GM18868 (cell line): ENCODE data around the gene TBC1D8.

ENCODE experiments used
- ATAC-seq: cut with Tn5 transposase; IDR thresholded peaks from one replicate; pipeline ENCODE4 v1.9.1; 2021; ENCODE audit warnings: mild to moderate bottlenecking, moderate library complexity; ENCODE audit not compliant: unreplicated experiment

Gene TBC1D8

DNA sequence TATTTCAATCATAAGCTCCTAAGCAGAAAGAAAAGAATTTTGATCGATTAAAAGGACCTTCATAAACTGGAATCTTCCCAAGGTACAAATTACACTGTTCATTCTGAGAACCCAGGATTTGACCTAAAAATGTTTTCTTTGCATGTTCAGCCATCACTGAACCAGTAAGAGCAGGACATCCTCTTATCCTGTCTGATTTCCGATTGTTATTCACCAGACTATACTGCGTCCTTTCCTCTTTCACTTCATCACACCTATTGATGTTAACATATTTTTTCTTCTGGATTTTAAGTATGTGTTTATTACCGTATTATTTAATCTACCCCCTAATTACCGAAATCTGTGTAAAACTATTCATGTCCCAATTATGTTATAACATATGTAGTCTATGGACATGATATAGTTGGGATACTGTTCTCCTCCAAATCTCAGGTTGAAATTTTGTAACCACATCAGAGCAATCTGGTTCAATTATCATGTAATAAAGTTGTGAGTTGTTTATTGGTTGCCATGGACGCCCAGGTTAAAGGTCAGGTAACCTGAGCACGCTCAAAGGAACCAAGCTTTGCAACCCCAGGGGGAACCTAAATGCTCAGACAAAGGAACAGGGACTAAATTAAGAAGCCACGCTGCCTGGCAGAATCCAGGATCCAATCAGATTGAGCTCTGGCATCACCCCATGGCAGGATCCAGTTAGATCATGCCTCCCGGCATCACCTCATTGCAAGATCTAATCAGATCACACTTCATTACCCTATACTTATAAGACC lies 11.6 kb upstream of the TBC1D8 start:
- no peak for ATAC-seq

- no peak for ATAC-seq
Measured at GRCh38 chr2:101161658-101162057, 10.5 kb upstream of the TBC1D8 start.

- ATAC-seq, result no peak
Measured at GRCh38 chr2:101160454-101160853, 9.3 kb upstream of the TBC1D8 start.

- no peak for ATAC-seq
Measured at GRCh38 chr2:101159526-101159925, 8.3 kb upstream of the TBC1D8 start.

- ATAC-seq, result no peak
Measured at GRCh38 chr2:101157272-101157671, 6.1 kb upstream of the TBC1D8 start.

DNA sequence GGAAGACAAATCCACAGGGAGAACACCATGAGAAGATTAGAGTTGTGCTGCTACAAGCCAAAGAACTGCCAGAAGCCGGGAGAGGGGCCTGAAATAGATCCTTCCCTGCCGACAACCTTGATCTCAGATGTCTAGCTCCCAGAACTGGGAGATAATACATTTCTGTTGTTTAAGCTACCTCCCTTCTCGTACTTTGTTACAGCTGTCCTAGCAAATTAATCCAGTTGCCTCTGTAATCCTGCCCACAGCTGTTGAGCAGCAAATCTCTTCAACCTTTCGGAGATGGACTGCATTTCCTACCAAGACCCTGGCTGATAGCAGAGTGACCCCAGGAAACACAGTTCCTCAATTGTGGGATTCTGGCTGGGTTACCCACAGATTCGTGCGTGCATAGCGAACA lies 2.6 kb upstream of the TBC1D8 start:
- ATAC-seq, result no peak

DNA sequence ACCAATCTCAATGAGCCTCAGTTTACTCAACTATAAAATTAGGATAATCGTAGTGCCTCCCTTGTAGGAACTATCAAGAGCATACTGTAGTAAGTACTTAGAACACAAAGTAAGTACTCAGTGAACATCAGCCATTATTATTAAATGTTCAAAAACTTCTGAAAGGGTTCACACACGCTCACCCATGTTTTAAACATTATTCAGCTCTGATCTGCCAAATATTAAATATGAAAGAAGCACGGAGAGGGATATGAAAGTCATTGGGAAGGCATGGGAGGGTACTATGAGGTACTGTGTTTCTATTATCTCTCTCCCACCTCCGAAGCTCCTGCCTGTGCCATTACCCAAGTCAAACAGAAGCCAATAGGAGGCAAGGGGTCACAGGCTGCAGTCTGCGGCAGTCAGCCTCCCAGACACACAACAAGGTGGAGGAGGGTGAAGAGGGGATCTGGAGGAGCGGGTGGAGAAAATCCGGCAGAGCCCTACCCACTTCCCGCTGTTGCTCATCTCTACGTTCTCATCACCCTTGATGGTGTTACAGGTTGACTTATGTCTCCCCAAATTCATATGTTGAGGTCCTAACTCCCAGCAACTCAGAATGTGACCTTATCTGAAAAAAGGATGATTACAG lies 2.0 kb upstream of the TBC1D8 start:
- no peak for ATAC-seq

GRCh38 chr2:101152272-101153076 lies 1.3 kb upstream of the TBC1D8 start:
- ATAC-seq, result no peak

- no peak for ATAC-seq
Measured at GRCh38 chr2:101151859-101152271, 683 bp upstream of the TBC1D8 start.

GRCh38 chr2:101150306-101151145 lies 656 bp downstream of the TBC1D8 start:
- ATAC-seq, result peak; percentile 35

DNA sequence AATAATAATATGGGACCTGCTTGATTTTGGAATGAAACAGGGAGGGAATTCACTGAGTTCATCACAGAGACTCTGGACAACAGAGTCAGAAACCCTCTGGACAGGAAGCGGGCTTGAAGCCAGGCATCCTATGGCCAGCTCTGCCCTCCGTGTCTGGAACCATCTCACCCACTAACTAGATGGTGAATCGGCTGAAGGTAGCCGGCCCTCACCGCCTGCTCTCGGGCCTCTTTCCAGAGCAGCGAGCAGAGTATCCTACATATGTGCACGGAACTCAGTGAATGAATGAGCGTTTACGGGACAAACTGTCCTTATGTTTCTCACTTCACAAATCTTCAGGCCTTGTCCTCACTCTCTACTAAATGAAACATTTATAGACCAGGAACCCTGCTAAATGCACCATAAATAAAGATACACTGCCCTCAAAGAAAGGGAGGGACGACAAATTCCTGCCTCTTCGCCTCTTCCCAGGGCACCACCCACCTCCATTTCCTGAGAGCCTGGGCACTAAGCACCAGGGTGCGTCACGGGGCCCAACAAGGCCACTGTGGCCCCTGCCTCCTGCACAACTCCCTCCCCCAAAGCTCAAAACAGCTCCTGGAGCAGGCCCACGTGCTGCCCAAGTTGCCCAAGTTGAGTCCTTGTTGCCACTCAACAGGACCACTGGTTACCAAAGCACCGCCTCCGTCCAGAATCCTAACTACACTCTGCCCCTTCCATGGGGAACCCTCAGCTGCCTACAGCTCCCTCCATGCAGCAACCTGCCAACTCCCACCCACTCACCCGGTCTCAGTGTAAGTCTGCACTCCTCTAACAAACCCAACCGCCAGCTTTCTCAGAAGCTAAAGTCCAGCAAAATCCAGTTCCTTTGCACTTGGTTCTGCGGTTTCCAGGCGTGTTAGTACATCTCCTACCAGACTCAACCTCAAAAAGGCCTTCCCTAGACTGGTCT lies 1.7 kb downstream of the TBC1D8 start:
- ATAC-seq, result no peak

GRCh38 chr2:101148777-101149176 lies 2.4 kb downstream of the TBC1D8 start:
- no peak for ATAC-seq

DNA sequence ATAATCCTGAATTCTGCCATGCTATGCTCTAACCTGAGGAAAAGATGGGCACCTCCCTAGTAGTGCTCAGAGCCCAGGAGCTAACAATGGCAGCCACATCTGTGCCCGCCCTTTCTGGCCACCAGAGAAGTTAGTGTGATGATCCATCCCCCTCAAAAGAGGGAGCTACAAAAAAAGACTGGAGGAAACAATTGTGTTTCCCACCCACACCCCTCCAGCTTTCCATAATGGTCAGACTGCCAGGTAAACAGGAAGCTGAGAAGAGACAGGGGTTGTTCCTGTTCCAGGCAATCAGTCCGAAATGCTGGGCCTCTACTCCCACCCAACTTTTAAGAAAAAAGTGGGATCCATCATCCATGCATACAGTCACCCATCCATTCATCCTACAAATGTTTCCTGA lies 3.2 kb downstream of the TBC1D8 start:
- ATAC-seq, result no peak

GRCh38 chr2:101147062-101147461 lies 4.1 kb downstream of the TBC1D8 start:
- ATAC-seq, result no peak

DNA sequence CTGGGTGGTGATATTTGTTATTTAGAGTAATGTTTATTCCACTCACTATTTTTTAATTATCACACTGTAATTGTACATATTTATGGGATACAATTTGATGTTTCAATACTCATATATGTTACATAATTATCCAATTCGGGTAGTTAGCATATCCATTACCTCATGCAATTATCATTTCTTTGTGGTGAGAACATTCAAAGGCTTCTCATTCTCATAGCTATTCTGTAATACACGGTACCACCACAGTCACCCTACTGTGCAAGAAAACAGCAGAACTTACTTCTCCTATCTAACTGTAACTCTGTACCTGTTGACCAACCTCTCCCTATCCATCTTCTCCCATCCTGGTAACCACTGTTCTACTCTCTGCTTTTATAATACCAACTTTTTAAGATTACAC lies 4.6 kb downstream of the TBC1D8 start:
- no peak for ATAC-seq

- ATAC-seq, result no peak
Measured at GRCh38 chr2:101145406-101145805, 5.8 kb downstream of the TBC1D8 start.

- ATAC-seq, result no peak
Measured at GRCh38 chr2:101142163-101142562, 9.0 kb downstream of the TBC1D8 start.

DNA sequence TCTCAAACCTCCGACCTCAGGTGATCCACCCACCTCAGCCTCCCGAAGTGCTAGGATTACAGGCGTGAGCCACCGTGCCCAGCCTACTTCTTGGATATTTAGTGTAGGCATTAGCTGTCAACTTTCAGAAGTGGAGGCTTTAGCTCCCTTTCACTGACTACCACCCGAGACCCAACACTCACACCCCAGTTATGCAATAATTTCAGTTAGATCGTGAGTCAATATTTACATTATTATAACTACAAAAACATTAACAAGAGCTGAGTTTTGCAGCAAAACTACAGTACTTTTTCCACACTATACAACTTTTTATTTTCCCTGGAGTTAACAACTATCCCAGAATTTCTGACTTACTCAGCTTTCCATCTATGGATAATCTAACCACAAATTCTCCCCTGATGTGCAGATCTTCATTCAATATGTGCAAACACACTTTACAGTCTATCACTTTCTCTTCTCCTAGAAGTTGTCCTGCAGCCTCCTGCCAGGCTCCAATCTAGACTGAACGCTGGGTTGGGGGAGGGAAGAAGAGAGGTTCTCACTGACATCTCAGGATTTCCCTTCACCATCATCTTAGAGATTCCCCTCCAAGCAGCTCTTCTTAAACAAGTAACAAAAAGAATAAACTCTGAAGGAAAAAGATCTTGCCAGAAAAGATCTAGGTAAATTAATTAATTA lies 10.1 kb downstream of the TBC1D8 start:
- ATAC-seq, result no peak

- ATAC-seq, result no peak
Measured at GRCh38 chr2:101140237-101140636, 10.9 kb downstream of the TBC1D8 start.
